SK-N-DZ (cell line): ENCODE data around the gene MYOG.

Experiments used
- DNase-seq: peaks from one replicate; pipeline ENCODE4 v3.0.0-alpha.2; 2015; ENCODE audit warnings: low spot score

Gene MYOG

DNA sequence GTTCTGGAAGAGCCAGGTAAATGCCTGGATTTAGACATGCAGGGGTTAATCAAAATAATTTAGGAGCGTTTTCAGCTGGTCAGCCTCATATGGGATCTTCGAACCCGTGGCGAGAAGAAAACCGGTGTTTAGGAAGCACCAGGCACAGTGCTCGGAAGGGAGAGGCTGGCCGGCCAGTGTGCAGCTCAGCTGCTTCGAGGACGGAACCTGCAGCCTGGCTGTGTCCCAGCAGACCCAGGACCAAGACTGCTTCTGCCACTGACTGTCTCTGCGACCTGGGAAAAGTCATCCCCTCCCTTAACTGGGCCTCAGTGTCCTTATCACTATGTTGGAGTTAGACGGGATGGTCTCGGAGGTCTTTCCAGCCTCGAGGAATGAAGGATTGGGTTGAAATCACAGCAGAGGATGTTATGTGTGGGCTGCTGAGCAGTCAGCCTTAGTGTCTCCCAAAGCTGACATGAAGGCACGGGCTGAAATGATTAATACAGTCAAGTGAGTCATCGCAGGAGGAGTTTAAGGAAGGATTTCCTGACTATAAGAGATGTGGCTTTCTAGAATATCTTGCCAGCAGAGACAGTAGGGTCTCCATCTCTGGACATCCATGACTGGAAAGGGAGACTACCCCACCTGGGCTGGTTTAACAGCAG is 38.7 kb downstream of the MYOG start:
- DNase-seq, result no peak

DNA sequence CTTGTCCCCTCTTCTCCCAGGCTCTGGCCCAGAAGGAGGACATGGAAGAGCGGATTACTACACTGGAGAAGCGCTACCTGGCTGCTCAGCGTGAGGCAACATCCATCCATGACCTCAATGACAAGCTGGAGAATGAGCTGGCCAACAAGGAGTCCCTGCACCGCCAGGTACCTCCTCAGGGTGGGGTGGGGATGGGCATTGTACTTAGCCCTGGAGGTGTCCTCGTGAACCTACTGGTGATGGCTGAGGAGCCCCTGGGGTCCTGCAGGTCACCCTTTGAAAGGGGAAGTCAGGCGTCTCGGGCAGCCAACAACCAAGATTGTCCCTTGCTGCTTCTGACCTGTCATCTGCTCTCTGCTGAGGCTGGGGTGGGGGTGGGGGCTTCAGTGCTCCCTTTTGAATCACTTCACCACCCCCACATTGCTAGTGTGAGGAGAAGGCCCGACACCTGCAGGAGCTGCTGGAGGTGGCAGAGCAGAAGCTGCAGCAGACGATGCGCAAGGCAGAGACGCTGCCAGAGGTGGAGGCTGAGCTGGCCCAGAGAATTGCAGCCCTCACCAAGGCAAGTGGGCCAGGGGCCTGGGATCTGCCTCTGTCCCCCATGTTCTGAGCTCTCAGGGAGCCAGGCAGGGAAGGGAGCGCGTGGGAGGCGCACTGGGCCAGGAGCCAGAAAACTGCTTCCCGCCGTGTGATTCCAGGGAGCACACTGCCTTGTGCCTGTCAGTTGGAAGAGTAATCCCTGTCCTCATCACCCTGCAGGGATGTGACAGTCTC is 39.8 kb downstream of the MYOG start:
- DNase-seq, result no peak

DNA sequence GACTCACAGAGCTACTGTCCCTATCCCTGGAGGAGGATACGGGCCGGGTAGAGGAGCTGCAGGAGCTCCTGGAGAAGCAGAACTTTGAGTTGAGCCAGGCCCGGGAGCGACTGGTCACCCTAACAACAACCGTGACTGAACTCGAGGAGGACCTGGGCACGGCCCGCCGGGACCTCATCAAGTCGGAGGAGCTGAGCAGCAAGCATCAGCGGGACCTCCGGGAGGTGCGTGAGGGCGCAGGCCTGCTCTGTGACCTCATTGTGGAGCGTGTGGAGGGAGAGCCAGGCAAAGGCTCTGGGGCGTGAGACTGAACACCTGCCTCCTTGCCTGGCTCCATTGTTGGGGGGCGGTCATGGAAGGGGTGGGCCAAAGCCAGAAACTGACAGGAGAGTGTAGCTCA is 40.5 kb downstream of the MYOG start:
- no peak for DNase-seq

DNA sequence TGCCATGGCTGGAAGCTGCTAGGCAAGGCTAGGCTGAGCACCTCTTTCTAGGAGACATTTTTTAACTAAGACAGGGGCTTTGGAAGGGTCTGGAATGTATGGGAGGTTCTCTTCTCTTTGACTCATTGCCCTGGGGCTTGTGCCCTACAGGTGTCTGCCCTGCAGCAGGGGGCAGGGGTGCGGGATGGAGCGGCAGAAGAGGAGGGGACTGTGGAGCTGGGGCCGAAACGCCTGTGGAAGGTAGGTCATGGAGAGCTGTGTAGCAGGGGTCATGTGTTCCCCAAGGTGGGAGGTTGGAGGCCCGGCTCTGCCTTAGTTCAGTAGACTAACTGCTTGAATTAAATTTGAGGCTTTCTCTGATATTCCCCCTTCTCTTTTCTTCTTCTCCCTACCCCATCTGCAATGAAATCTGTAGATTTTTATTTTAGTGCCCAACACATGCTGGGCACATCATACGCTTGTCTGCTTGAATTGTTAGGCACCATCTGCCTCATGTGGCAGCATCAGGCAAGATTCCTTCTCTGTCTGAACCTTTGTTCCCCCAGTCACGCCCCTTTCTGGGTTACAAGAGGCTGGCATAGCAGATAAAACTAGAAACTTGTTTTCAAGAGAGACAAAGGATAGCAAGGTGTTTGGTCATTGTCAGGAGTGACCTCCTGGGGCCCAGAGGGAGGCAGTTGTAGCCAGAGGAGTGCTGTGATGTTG is 41.1 kb downstream of the MYOG start:
- no peak for DNase-seq

DNA sequence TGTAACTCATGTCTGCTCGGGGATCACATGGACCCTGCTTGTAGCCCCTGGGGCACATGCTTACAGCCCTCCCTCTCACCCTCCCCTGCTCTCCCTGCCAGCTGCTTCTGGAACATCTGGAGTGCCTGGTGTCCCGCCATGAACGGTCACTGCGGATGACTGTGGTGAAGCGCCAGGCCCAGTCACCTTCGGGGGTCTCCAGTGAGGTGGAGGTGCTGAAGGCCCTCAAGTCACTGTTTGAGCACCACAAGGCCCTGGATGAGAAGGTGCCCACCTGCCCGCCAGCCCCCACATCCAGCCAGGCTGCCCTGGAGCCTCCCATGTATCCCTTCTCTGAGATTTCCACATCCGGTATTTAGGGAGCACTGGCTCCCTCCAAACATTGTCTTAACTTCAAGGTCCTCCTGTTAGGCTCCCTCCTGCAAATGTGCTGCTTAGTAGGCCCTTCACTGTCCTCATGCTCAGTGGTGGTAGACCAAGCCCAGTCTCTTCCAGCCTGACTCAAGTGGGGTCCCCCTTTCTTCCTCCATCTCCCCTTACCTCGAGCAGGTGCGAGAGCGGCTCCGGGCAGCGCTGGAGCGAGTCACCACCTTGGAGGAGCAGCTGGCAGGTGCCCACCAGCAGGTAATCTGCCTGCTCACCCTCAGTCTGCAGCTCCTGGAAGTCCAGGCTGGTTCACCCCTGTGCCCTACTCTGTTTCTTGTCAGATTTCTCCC is 41.8 kb downstream of the MYOG start:
- DNase-seq, result no peak

DNA sequence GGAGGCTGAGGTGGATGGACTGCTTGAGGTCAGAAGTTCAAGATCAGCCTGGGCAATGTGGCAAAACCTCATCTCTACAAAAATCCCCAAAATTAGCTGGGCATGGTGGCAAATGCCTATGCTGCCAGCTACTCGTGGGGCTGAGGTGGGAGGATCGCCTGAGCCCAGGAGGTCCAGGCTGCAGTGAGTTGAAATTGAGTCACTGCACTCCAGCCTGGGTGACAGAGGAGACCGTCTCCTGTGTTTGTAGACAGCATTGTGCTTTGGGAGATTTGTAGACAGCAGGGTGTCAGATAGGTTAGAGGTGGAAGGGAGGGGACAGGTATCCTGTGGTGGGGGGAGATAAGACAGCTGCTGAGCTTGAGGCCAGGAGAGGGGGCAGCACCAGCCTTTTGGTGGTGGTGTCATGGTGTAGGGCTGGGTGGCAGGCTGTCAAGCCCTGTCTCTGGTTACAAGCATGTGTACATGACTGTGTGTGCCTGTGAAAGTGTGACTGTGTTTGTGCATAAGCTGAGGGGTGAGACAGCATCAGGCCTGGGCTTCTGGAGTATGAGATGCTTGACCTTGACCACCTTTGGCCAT is 44.4 kb downstream of the MYOG start:
- no peak for DNase-seq

DNA sequence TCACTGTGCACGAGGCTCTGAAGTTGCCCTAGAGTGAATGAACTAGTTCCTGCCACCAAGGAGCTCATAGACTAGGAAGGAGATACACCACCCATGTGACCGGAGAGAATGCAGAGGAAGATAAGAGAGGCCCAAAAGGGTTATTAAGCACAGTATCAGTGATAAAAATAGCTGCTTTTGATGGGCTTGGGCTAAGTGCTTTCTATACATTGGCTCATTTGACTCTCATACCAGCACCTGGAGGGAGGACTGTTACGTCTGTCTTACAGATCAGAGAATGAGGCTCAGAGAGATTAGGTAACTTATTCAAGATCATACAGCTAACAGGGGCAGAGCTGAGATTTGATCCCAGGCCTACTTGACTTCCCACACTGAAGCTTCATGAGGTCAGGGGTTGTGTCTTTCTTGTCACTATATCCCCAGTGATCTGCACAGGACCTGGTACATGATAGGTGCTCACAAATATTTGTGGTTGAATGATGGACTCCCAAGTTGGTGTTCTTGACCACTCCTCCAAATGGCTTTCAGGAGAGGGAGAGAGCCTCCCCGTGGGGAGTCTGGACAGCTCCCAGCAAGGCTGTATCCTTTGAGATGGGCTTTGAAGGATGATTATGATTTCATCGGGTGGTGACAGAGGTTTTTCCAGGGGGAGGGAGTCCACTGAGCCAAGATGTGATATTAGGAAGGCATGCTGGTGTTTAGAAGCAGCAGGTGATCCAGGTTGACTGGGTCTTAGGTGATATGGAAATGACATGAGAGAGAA is 45.1 kb downstream of the MYOG start:
- DNase-seq, result no peak

DNA sequence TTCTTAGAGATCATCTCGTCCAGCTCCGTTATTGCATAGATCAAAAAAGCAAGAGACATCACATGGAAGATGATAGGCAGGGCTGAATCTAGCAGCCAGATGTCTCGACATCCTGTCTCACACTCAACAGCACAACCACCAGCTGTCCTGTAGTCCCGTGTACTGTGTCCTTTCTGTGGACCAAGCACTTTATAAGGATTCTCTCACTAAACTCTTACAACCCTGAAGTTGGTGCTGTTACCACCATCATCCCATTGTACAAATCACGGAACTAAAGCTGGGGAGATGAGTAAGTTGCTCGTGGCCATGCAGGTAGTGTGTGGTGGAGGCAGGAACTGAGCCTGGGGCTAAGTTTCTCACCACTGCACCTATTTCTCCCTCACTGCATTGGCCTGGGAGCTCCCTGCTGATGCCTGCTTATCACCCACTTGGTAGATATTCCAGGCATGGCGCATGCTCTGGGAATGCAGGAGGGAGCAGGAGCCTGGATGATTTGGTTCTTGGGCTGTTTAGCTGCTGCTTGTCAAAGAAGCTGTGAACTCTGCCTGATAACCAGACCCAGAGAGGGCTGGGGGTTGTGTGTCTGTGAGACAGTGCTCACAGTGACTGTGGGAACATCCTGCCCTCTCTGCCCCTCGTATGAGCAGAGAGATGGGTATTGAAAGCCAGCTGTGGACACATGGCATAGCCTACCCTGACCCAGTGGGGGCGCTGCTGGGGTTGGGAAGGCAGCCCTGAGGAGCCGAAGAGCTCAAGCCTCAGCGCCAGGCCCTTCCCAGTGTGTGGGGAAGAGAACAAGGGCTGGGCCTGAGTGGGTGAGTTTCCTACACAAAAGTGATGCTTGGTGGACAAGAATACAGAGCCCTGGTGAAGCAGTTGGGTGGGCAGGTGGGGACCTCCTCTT is 46.0 kb downstream of the MYOG start:
- no peak for DNase-seq

DNA sequence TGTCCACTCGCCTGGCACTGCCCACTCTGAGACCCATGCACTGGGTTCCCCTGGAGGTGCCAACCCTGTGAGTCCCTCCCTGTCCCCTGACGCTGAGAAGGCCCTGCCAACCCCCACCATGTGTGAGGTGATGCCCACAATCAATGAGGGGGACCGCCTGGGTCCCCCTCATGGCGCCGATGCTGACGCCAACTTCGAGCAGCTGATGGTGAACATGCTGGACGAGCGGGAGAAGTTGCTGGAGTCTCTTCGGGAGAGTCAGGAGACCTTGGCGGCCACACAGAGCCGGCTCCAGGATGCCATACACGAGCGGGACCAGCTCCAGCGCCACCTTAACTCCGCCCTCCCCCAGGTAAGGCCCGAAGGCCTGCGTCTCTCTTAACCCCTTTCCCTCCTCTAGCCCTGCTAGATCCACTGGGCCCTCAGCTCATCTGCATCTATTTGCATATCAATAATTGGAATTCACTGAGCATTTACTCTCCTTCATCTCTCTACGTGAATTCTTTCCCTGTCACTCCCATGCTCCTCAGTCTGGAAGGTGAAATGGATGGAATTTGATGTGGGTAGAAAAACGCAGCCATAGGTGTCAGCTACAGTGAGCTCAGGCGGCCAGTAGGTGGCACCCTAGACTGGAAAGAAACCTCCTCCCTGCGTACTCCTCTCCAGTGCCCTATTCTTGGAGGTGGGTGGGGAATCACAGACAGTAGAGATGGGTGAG is 46.8 kb downstream of the MYOG start:
- DNase-seq, result peak; percentile 59

DNA sequence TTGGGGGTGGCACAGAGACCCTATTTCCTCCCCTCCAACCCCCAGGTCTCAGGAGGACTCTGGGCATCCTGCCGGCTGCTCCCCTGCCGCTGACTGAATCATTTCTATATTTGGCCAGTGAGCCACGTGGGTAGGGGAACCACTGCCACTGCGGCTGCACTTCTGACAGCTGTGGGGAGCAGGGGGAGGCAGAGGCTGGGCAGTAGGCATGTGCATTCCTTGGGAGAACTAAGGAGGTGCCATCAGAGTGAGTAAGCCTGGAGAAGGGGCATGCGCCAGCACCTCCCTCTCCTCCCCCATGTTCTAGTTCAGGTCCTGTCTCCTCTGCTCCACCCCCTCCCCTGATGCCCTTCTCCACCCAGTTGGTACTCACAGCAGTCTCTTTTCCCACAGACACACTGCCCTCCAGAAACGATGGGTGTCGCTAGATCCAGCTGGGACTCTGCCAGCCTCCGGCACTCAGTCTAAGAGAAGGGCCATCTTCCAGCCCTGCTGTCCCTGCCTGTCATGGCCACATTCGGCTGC is 47.5 kb downstream of the MYOG start:
- no peak for DNase-seq

DNA sequence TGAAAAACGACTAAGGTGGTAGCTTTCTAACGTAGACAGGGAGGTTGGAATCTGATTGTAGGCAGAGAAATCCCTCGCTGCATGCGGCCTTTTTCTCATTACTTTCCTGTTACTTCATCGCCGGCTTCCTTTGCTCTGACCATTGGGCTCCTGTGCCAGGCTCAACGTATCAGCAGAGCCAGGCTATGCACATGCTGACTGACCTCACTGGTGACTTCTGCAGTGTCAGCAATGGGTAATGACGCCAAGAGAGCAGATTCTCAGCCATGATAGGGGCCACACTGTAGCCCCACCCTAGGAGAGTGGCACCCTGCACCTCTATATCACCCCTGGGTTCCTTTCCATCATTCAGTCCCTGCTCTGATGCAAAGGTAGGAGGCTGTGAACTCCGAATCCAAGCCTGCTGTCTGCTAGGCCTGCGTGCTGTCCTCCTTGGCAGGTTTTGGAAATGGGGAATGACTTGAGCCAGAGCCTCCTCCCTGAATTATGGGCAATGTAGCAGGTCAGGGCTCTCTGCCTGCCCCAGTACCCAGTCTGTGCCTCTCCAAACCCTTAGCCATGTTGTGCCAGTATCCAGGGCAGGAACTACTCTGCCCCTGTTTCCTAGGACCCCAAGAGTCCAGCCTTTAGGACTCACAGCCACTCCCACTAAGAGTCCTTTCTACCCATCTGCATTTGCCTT is 48.2 kb downstream of the MYOG start:
- no peak for DNase-seq

DNA sequence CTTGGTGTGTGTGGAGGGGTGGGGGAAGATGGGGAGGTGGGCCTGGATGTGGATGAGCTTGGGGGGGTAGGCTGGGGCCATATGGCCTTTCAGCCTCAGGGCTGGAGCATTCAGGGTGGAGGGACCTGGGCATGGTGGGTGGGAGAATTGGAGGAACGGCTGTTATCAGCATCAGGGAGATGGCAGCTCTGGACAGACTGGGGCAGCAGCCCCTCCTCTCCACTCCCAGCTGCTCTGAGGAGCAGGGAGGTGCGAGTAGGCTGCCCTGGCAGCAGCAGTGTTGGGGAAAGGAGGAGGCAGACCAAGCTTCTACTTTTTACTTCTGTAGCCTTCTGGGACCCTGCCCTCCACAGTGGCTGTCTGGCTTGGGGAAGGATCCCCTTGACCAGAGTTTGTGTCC is 49.3 kb downstream of the MYOG start:
- DNase-seq, result no peak

DNA sequence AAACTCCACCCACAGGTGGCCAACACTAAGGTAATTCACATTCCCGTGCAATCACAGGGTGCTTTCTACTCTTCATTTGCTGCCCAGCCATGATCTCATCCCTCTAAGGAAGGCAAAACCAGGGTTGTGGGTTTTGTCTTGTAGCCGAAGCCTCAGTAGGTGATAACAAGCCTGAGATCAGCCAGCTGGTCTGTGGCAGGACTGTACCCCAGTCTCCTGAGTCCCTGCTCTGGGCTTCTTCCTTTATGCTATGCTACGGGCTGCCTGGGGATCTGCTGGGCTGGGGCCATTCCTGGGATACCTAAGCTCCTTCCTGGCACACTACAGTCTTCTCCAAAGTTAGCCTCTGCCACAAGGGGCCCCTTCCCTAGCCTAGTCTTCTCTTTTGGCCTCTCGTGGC is 49.7 kb downstream of the MYOG start:
- DNase-seq, result no peak

DNA sequence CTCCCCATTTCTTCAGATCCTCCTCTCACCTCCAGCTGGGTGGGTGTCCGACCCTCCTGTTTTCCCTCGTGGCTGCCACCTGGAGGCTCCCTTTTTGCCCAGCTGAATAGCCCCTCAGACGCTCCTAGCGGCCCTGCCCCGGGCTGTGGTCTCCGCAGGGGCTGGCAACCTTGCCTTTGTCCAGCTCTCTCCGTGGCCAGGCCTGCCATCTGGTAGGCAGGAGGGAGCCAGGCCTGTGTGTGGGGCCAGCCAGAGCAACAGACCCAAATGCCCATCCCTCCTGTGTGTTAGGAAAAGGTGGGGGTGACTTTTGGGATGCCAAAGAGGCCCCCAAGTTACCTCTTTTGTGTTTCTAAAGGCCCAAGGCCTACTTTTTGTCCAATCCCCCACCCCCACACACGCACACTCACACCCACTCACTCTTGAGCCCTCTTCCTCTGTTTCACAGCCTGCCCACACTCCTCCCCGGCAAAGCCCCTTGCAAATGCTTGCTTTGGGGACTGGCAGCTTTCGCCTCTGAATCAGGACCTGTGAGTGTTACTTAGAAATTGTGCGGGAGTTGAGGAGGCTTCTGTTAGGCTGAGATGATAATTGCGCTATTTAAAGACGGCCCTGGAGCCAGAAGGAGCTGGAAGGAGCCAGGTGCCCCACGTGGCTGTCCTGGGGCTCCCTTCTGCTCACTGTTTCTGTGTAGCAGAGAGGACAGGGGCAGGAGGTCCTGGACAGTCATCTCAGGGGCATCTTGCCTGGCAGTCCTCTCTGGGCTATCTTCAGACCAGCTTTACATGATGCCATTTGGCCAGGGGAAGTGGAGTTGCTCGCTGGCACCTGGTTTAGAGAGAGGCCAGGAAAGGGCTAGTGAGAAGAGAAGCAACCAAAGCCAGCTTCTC is 50.5 kb downstream of the MYOG start:
- no peak for DNase-seq

DNA sequence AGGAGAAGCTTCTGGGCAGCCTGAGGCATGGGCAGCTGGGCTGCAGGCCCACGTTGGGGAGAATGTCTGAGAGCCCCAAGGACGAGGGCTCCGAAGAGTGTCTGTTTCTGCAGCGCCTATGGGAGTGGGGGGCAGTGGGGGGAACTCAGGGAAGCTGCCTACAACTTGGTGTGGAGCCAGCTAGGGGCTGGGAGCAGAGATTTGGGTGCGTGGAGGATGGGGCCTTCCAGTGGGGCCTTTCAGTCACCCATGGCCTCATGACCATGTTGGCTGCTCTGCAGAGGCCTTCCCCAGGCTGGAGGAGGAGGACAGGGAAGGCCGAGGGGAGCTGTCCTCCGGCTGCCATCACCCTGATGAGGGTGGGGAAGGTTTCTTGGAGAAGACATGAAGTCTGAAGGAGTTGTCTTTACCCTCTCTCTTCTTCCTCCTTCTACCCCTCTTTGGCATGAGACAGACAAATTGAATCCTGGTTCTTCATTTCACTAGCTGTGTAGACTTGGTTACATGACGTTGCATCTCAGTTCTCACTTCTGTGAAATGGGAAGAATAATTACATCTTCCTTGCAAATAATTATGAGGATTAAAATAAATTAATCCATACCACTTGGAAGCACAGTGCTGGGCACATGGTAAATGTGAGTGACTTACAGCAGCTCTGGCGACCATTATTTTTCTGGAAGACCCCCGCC is 51.2 kb downstream of the MYOG start:
- DNase-seq, result no peak

DNA sequence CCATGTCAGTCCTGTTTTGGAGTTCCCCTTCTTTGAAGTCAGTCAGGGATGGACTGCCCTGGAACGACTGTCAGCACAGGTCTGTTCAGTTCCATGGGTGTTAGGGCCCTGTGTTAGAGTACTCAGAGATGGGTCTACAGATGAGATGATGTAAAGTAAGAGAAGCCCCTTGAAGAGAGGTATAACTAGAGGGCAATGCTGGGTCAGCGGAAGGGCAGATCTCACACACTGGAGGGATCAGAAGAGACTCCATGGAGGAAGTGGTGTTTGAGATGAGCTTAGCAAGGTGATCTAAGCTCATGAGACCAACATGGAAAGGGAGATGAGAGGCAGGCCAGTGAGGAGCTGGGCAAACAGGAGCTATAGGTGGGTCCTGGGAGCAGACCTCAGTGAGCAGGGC is 51.9 kb downstream of the MYOG start:
- DNase-seq, result no peak

DNA sequence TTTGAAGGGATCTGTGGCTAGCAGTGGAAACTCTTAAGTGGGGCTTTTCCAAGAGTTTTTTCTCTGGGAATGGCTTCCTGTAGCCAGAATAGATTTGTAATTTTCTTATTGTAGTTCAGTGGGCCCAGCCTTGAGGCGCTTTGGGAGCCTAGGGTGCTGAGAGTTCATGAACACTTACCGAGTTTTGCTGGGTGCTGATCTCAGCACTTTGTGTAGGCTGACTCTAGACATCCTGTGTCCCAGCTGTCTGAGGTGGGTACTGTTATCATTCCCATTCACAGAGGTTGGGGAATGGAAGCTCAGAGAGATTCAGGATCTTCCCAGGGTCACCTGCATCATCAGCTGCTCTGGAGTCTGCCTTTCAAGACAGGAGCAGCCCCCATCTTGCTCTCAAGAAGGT is 52.5 kb downstream of the MYOG start:
- DNase-seq, result no peak
